GM10266 (cell line): ENCODE data around the gene LHFPL5.

Experiments used
- DNase-seq: peaks from one replicate; pipeline ENCODE4 v3.0.0; 2012; ENCODE audit errors: extremely low spot score
- CTCF ChIP-seq: IDR thresholded peaks from 2 replicates; pipeline ENCODE4 v1.5.1; 2012; ENCODE audit warnings: mild to moderate bottlenecking, low read depth; ENCODE audit not compliant: control insufficient read depth, insufficient read depth; ENCODE audit errors: missing control alignments

The LHFPL5 gene

GRCh38 chr6:35829306-35829705 lies 24.2 kb downstream of the LHFPL5 start:
- DNase-seq: no peak
- no peak for TF ChIP-seq CTCF

GRCh38 chr6:35831257-35832007 lies 26.3 kb downstream of the LHFPL5 start:
- DNase-seq: no peak
- TF ChIP-seq CTCF: no peak

GRCh38 chr6:35833536-35833935 lies 28.4 kb downstream of the LHFPL5 start:
- TF ChIP-seq CTCF: no peak
- no peak for DNase-seq

- TF ChIP-seq CTCF: no peak
- no peak for DNase-seq
These were observed 33.9 kb downstream of the LHFPL5 start for GRCh38 chr6:35839019-35839418.

GRCh38 chr6:35842381-35842780 lies 37.2 kb downstream of the LHFPL5 start:
- no peak for DNase-seq
- TF ChIP-seq CTCF: no peak

GRCh38 chr6:35844290-35844689 lies 39.1 kb downstream of the LHFPL5 start:
- TF ChIP-seq CTCF: no peak
- no peak for DNase-seq

GRCh38 chr6:35850208-35850607 lies 45.1 kb downstream of the LHFPL5 start:
- no peak for DNase-seq
- TF ChIP-seq CTCF: no peak
